GM06990 (cell line): ENCODE measurements around the gene LOXL4.

Source experiments
- DNase-seq: peaks from one replicate; pipeline ENCODE4 v3.0.0-alpha.2; 2011; ENCODE audit not compliant: insufficient read length; ENCODE audit errors: extremely low read depth
- H3K27me3 ChIP-seq: replicated peaks from 2 replicates; pipeline ENCODE4 v1.6.0; 2011; ENCODE audit warnings: low read length; ENCODE audit not compliant: control insufficient read depth, insufficient read depth
- H3K36me3 ChIP-seq: 2 replicates; pipeline ENCODE4 v1.5.1; 2011; ENCODE audit warnings: low read length; ENCODE audit not compliant: control insufficient read depth, insufficient read depth
- H3K4me3 ChIP-seq: replicated peaks from 2 replicates; pipeline ENCODE4 v1.5.1; 2011; ENCODE audit warnings: low read depth, mild to moderate bottlenecking, control low read depth, low read length
- TF ChIP-seq, protein P1 (sequence below): IDR thresholded peaks from 2 replicates; pipeline ENCODE4 v1.5.1; 2011; ENCODE audit warnings: low read length, control low read depth, mild to moderate bottlenecking, inconsistent platforms; ENCODE audit not compliant: insufficient read depth, poor library complexity, severe bottlenecking

The LOXL4 gene

DNA sequence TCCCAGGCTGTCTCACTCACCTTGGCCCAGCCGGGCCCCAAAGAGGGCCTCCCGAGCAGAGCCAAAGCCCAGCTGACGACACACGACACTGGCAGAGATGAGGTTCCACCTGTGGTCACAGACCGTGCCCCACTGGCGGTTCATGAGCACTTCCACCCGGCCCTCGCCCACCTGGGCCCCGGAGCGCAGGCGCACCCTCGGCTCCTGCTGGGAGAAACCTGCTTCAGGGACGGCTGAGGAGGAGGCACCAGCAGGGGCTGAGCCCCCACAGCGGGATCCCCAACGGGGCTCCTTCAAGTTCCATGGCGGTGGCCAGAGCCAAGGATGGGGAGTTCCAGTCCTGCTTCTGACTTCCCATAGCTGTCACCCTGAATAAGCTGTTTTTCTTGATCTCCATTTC is 10.0 kb downstream of the LOXL4 start:
- TF ChIP-seq, protein P1, sequence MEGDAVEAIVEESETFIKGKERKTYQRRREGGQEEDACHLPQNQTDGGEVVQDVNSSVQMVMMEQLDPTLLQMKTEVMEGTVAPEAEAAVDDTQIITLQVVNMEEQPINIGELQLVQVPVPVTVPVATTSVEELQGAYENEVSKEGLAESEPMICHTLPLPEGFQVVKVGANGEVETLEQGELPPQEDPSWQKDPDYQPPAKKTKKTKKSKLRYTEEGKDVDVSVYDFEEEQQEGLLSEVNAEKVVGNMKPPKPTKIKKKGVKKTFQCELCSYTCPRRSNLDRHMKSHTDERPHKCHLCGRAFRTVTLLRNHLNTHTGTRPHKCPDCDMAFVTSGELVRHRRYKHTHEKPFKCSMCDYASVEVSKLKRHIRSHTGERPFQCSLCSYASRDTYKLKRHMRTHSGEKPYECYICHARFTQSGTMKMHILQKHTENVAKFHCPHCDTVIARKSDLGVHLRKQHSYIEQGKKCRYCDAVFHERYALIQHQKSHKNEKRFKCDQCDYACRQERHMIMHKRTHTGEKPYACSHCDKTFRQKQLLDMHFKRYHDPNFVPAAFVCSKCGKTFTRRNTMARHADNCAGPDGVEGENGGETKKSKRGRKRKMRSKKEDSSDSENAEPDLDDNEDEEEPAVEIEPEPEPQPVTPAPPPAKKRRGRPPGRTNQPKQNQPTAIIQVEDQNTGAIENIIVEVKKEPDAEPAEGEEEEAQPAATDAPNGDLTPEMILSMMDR = no peak
- Histone ChIP-seq H3K36me3 (no peaks in the 10 kb centered on the region; the same call in 1 of the 2 replicates), H3K27me3 (no peaks in the 10 kb centered on the region), H3K4me3 (no peak overlapping the region)
- DNase-seq = no peak

DNA sequence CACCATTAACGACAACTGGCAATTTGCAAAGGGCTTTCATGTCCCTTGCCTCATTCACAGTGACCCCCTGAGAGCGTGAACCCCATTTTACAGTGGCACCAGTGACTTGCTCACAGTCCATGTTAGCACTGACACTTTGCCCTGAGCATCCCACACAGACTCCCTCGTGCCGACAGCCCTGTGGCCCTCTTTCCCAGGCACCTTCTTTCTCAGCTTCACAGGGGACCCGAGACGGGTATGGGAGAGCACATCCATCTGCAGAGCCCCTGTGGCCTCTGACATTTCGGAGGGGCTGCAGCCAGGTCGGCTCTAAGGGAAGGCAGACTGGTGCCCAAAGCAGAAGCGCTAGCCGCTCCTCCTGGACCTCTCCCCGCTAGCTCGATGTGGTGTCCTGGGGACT is 10.8 kb downstream of the LOXL4 start:
- Histone ChIP-seq H3K27me3 (no peaks in the 10 kb centered on the region), H3K36me3 (no peaks in the 10 kb centered on the region; the same call in 1 of the 2 replicates), H3K4me3 (no peak overlapping the region)
- no peak for DNase-seq
- TF ChIP-seq, protein P1 = no peak

DNA sequence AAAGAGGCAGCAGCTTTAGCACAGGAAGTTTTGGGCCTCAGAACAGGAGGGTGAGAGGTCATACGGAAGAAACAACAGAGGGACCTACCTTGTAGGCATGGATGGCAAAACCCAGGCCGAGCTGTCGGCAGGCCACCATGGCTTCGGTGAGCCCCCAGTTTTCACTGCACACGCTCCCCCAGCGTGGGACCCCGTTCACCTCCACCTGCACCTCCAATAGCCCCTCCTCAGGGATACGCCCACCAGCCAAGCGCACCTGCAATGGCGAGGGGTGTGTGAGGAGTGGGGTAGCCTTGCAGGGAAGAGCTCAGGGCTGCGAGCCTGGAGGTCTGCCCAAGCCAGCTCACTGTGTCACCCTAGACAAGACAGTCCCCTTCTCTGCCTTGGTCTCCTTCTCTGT is 11.3 kb downstream of the LOXL4 start:
- H3K36me3 ChIP-seq = no peaks in the 10 kb centered on the region; the same call in 1 of the 2 replicates
- TF ChIP-seq, protein P1 = no peak
- H3K27me3 ChIP-seq = no peaks in the 10 kb centered on the region
- no peak for DNase-seq
- H3K4me3 ChIP-seq = no peak overlapping the region

DNA sequence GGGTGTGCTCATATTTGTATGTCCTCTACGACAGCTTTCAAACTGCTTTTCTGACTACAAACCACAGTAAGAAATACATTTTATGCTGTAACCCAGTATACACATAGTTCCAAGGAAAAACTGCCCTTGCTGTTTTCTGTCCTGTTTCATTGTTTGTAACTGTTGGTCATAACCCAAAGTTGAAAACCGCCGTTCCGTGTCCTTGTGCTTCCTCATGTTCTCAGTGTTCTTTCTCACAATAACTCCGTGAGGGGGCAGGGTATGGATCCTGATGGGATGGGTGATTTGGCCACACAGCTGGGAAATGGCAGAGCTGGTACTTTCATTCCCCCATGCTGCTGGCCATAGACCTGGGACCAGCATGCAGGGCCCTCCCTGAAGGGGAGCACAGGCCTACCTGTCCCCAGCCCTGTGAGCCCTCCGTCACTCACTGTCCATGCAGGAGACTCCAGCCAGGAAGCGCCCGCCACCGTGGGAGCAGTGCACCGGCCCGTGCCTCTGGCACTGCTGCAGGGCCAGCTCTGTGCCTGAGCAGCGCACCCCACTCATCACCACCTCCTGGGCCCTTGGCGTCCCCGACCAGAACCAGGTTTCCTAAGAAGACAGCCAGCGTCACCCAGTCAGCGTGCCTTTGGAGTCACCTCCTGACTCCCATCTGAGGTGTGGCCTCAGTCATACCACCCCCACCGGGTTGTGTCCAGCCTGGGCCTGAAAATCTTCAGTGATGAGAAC is 12.7 kb downstream of the LOXL4 start:
- no peak overlapping the region for H3K4me3 ChIP-seq
- TF ChIP-seq, protein P1 = no peak
- H3K36me3 ChIP-seq = peaks cover 2% of the 10 kb centered on the region; the same call in 1 of the 2 replicates
- no peak for DNase-seq
- H3K27me3 ChIP-seq = no peaks in the 10 kb centered on the region

DNA sequence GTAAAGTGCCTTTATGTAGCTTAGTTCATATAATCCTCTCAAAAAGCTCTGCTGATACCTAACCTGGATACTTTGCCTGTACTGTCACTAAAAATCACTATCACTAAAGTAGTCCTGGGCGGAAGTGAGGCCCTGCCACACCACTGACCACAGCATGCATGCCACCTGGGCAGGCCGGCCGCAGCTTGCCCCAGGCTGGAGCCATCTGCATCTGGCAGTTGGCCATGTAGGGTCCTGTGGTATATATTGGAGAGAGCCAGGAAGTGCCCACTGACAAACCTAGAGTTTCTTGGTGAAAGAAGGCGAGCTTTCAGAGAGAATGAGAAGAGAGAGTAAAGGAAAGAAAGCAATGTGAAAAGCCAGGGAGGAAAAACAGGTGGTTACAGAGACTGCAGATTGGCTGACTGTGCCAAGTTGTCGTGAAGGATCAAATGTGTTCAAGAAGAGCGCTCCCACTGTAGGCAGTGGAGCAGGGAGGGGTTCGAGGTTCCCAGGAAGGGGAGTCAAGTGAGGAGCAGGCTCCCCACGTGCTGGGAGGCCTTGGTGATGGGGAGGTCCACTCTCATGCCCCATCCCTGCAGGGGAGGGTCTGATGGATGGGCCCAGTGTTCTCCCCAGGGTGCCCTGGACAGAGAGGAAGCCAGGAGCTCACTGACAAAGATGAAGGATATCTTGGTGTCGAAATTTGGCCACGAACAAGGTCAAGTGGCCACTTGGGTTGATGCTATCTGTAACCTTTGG is 13.6 kb downstream of the LOXL4 start:
- H3K4me3 ChIP-seq = no peak overlapping the region
- no peak for DNase-seq
- no peaks in the 10 kb centered on the region for H3K27me3 ChIP-seq
- H3K36me3 ChIP-seq = peaks cover 2% of the 10 kb centered on the region; the same call in 1 of the 2 replicates
- TF ChIP-seq, protein P1 = no peak
